ENCODE measurements around the gene ANXA6. TPM values are rescaled to one million over a fixed set of nuclear protein-coding genes. Genes with fewer than 3 reads are reported as not detected.

The ANXA6 gene
- total and polyA plus RNA-seq, 2 of the 4 experiments (the other 2 are of a cell fraction): 355 to 610 TPM

DNA sequence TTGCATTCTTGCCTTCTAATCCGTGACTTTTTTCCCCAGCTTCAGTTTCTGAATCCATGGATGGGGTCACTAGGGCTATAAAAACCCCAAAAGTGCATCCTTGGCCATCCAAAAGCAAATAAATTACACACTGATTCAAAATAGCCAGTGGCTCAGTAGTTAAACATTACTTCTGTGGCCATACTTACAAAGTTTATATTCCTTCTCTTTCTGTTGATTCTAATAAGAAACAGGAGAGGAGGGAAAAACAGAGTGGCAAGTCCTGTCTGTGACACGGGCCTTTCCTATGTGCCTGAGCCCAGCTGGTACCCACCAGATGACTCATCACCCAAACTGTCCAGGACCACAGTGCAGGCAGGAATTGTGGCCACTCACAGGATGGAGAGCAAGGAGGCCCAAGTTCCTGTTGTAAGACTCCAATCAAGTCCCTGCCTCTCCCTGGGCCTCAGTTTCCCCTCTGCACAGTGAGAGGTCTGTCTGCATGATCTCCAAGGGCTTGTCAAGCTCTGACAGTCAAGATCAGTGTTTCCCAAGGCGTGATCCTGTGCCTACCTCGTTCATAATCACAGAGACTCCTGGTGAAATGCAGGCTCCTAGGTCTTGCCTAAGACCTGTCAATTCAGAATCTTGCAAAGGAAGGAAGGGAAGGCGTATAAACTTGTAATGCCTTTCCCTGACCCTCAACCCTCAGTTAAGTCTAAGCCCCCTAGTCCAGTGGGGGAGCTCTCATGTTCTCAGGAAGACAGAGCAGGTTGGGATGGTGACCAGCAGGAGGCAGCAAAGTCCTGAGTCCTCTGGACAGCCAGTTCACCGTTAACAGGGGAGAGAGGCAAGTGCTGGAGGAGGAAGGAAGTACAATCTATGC lies 106.3 kb downstream of the ANXA6 start (continued):
- TF ChIP-seq, protein P1, sequence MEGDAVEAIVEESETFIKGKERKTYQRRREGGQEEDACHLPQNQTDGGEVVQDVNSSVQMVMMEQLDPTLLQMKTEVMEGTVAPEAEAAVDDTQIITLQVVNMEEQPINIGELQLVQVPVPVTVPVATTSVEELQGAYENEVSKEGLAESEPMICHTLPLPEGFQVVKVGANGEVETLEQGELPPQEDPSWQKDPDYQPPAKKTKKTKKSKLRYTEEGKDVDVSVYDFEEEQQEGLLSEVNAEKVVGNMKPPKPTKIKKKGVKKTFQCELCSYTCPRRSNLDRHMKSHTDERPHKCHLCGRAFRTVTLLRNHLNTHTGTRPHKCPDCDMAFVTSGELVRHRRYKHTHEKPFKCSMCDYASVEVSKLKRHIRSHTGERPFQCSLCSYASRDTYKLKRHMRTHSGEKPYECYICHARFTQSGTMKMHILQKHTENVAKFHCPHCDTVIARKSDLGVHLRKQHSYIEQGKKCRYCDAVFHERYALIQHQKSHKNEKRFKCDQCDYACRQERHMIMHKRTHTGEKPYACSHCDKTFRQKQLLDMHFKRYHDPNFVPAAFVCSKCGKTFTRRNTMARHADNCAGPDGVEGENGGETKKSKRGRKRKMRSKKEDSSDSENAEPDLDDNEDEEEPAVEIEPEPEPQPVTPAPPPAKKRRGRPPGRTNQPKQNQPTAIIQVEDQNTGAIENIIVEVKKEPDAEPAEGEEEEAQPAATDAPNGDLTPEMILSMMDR (conservative IDR thresholded peaks at IDR 0.05; ENCODE audit: low read depth, low read length): peak; percentile 91

Other genes starting within 250 kb of the ANXA6 start
- gene GPX3, start 137.2 kb downstream of the ANXA6 start, total RNA-seq (2012; rRNA removed): 0.28 and 0.36 TPM in 2 replicates
- gene GPX3, start 137.2 kb downstream of the ANXA6 start, polyA plus RNA-seq (2012; rRNA removed): 1.0 and 1.3 TPM in 2 replicates
- gene TNIP1, start 76.7 kb downstream of the ANXA6 start, total RNA-seq (2012; rRNA removed): 88.0 and 92.8 TPM in 2 replicates
- gene TNIP1, start 76.7 kb downstream of the ANXA6 start, polyA plus RNA-seq (2012; rRNA removed): 63.8 and 67.1 TPM in 2 replicates
- 0.36 and 0.56 TPM in 2 replicates for gene CCDC69, start 66.3 kb upstream of the ANXA6 start, total RNA-seq (2012; rRNA removed)
- gene CCDC69, start 66.3 kb upstream of the ANXA6 start, polyA plus RNA-seq (2012; rRNA removed): 0.36 and 0.48 TPM in 2 replicates
- gene GM2A, start 95.4 kb upstream of the ANXA6 start, total RNA-seq (2012; rRNA removed): 18.5 and 18.6 TPM in 2 replicates
- 12.8 and 13.8 TPM in 2 replicates for gene GM2A, start 95.4 kb upstream of the ANXA6 start, polyA plus RNA-seq (2012; rRNA removed)
- gene SLC36A3, start 146.0 kb upstream of the ANXA6 start, total RNA-seq (2012; rRNA removed): not detected in 2 replicates
- gene SLC36A3, start 146.0 kb upstream of the ANXA6 start, polyA plus RNA-seq (2012; rRNA removed): not detected in 2 replicates
- gene SLC36A2, start 189.8 kb upstream of the ANXA6 start, total RNA-seq (2012; rRNA removed): not detected in 2 replicates
- not detected in 2 replicates for gene SLC36A2, start 189.8 kb upstream of the ANXA6 start, polyA plus RNA-seq (2012; rRNA removed)

Data from IMR-90 (cell line).